Breast epithelium (tissue), 4 donors: ENCODE data around the gene PTPN3. TPM values are rescaled to one million over a fixed set of nuclear protein-coding genes. Genes with fewer than 3 reads are reported as not detected.
"Not testable (repeated sequence)": the region's sequence is repeated elsewhere in the genome, so short reads cannot be mapped to it uniquely, and the experiment has no call there.

ENCODE experiments used
- DNase-seq, 2 donors: peaks; one replicate each; pipeline ENCODE4 v3.0.0-alpha.2; 2019; ENCODE audit warnings: low spot score in 2 of 2
- H3K27ac ChIP-seq, 2 donors: fragments of 200-600 bp; sonication (generic) in 1 of 2; one replicate each; pipeline ENCODE4 v1.5.1; 2016 to 2019; ENCODE audit warnings: mild to moderate bottlenecking in 1 of 2
- H3K27me3 ChIP-seq, 2 donors: fragments of 200-600 bp; sonication (generic) in 1 of 2; one replicate each; pipeline versions ENCODE4 v1.5.1 to v1.6.0; 2017 to 2019; ENCODE audit warnings: control low read depth in 1 of 2, mild to moderate bottlenecking in 1 of 2
- H3K36me3 ChIP-seq: fragments of 200-600 bp; one replicate; pipeline ENCODE4 v1.5.1; 2019
- H3K4me1 ChIP-seq, 2 donors: fragments of 200-600 bp; sonication (generic); one replicate each; pipeline ENCODE4 v1.5.1; 2016 to 2019; ENCODE audit warnings: control low read depth in 1 of 2
- H3K4me3 ChIP-seq, 3 donors: fragments of 200-600 bp; sonication (generic); 1 replicate in 2 of 3; 2 replicates in 1 of 3; pipeline ENCODE4 v1.5.1; 2016 to 2019; ENCODE audit warnings: mild to moderate bottlenecking in 3 of 3, moderate library complexity in 2 of 3
- H3K9me3 ChIP-seq, 2 donors: fragments of 200-600 bp; sonication (generic) in 1 of 2; one replicate each; pipeline ENCODE4 v1.5.1; 2016 to 2019; ENCODE audit warnings: control low read depth in 1 of 2
- CTCF ChIP-seq, 3 donors: fragments of 450-650 bp; IDR thresholded peaks; one replicate each; pipeline ENCODE4 v1.5.1; 2016 to 2017; ENCODE audit warnings: antibody characterized with exemption in 3 of 3, mild to moderate bottlenecking in 3 of 3, moderate library complexity in 3 of 3
- POLR2A ChIP-seq: fragments of 450-650 bp; IDR thresholded peaks from one replicate; pipeline ENCODE4 v1.6.1; 2016; ENCODE audit warnings: antibody characterized with exemption, mild to moderate bottlenecking, moderate library complexity
- POLR2AphosphoS5 ChIP-seq, 3 donors: sonication (generic); formaldehyde crosslinking; IDR thresholded peaks; one replicate each; pipeline ENCODE4 v1.6.1; 2017; ENCODE audit warnings: antibody characterized with exemption in 3 of 3
- intact Hi-C: fragments of 100-400 bp; cut with DNase I; formaldehyde crosslinking; loops from one replicate; pipeline ENCODE4 v1.15.1; 2023; ENCODE audit warnings: low total_unique reads
- total RNA-seq, 3 donors: library from RNA; depleted of rRNA; stranded (reverse); fragments of >200 nt; gene quantifications; one replicate each; pipeline ENCODE4 v1.1.0, GENCODE V29; 2016

Gene PTPN3, protein sequence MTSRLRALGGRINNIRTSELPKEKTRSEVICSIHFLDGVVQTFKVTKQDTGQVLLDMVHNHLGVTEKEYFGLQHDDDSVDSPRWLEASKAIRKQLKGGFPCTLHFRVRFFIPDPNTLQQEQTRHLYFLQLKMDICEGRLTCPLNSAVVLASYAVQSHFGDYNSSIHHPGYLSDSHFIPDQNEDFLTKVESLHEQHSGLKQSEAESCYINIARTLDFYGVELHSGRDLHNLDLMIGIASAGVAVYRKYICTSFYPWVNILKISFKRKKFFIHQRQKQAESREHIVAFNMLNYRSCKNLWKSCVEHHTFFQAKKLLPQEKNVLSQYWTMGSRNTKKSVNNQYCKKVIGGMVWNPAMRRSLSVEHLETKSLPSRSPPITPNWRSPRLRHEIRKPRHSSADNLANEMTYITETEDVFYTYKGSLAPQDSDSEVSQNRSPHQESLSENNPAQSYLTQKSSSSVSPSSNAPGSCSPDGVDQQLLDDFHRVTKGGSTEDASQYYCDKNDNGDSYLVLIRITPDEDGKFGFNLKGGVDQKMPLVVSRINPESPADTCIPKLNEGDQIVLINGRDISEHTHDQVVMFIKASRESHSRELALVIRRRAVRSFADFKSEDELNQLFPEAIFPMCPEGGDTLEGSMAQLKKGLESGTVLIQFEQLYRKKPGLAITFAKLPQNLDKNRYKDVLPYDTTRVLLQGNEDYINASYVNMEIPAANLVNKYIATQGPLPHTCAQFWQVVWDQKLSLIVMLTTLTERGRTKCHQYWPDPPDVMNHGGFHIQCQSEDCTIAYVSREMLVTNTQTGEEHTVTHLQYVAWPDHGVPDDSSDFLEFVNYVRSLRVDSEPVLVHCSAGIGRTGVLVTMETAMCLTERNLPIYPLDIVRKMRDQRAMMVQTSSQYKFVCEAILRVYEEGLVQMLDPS
- 10 to 100 TPM in 2 of 3 donors, 1 to 10 TPM in 1; 4.2 to 21.2 (median 14.4) TPM for total RNA-seq

DNA sequence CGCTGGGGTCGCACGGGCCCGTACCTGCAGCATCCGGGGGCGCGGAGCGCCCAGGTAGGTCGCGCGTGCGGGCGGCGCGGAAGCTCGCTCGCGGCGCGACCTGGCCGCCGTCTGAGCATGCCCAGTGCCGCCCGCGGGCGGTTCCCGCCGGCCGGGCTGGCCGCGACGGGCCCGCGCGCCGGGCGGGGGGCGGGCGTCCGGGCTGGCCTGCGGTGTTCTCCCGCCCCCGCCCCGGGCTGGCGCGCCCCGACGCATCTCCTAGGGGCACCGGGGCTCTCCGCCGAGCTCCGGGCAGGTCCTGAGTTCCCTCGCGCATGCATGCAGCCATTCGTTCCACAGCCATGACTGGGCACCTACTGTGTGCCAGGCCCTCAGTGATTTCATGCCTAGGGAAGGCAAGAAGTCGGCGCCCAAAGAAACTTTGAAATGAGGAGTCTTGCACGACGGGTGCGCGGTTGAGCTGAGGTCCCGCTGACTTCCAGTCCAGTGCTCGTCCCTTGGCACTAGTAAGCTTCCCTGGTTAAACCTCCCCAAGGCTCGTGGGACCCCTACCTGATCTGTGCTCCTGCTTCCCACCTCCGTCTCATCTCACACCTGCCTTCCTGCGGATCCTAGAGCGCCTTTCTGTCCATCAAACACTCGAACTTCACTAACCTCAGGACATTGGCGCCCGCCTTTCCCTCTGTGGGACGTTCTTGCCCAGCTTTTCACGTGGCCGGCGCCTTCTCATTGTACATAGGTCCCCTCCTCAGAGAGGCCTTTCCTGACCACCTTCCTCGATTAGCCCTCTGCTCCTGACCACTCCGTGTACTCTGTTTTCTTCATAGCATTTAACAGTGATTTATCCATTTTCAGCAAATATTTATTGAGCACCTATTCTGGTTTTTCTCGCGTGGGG, at the start of gene PTPN3:
TSS of gene PTPN3 (minus strand) at position 113 of the 898 bp plus-strand sequence. CDS start 34,873 bp downstream, outside the sequence.
- H3K4me1 ChIP-seq: peaks cover 0 to 4% of the 10 kb centered on the region in 2 donors
- TF ChIP-seq CTCF (IDR thresholded peaks at IDR 0.05) (no peak), POLR2AphosphoS5 (IDR thresholded peaks at IDR 0.05) (no peak), POLR2A (no peak)
- H3K9me3 ChIP-seq: no peaks in the 10 kb centered on the region
- H3K36me3 ChIP-seq: no peaks in the 10 kb centered on the region
- intact Hi-C loops: no loop called here
- H3K27me3 ChIP-seq: no peaks in the 10 kb centered on the region
- peak within 1 kb of the TSS; percentile 66 to 86 for H3K27ac ChIP-seq
- peak within 1 kb of the TSS; percentile 37 to 69 (median 61) for H3K4me3 ChIP-seq
- DNase-seq: no peak

- intact Hi-C loops, DNase-seq, H3K36me3 ChIP-seq, H3K27me3 ChIP-seq, H3K4me1 ChIP-seq, H3K4me3 ChIP-seq, H3K27ac ChIP-seq, H3K9me3 ChIP-seq: not testable (repeated sequence)
These were observed 46.8 kb upstream of the PTPN3 start for GRCh38 chr9:109544954-109545353.

DNA sequence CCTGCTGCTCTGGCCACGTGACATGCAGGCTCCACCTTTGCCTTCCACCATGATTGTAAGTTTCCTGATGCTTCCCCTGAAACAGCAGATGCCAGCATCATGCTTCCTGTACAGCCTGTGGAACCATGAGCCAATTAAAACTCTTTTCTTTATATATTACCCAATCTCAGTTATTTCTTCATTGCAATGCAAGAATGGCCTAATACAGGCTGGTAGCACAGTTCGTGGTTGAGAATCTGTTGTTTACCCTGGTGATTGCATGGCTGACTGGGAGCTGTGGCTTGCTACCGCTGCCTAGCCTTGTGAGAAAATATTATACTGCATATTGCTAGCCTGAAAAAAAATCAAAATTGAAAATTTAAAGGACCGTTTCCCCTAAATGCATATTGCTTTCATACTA, 44.8 kb upstream of the PTPN3 start:
- Histone ChIP-seq H3K36me3 (no peaks in the 10 kb centered on the region), H3K4me3 (no peak overlapping the region), H3K27ac (no peak overlapping the region), H3K4me1 (no peaks in the 10 kb centered on the region), H3K27me3 (no peaks in the 10 kb centered on the region), H3K9me3 (peaks cover 3 to 9% of the 10 kb centered on the region in 2 donors)
- intact Hi-C loops: no loop called here
- TF ChIP-seq CTCF (IDR thresholded peaks at IDR 0.05) (no peak), POLR2A (no peak), POLR2AphosphoS5 (IDR thresholded peaks at IDR 0.05) (no peak)
- no peak for DNase-seq

DNA sequence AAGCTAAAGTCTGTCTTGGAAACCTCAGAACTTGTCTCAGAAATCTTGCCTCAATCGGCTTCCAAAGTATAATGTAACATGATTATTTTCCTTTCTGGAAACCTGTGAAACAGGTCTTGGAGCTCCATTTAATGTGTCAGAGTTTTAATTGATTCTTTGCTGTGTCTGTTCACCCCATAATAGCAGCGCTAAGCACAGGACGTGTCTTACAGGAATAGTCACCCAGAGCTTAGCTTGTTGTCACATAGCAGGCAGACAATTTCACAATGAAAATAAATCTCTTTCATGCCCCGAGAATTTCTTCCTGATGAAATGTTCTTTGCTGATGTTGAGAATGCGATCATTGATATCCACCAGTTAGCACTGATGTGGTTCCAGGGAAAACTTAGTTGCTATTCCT, 40.2 kb upstream of the PTPN3 start:
- H3K4me1 ChIP-seq: peaks cover 0 to 6% of the 10 kb centered on the region in 2 donors
- H3K4me3 ChIP-seq: no peak overlapping the region
- no peak for DNase-seq
- no peaks in the 10 kb centered on the region for H3K27me3 ChIP-seq
- H3K9me3 ChIP-seq: no peaks in the 10 kb centered on the region
- peak overlapping the region; percentile 65 to 69 for H3K27ac ChIP-seq
- intact Hi-C loops: no loop called here
- TF ChIP-seq CTCF (IDR thresholded peaks at IDR 0.05): no peak
- TF ChIP-seq POLR2A: no peak
- TF ChIP-seq POLR2AphosphoS5 (IDR thresholded peaks at IDR 0.05): no peak
- H3K36me3 ChIP-seq: no peaks in the 10 kb centered on the region

DNA sequence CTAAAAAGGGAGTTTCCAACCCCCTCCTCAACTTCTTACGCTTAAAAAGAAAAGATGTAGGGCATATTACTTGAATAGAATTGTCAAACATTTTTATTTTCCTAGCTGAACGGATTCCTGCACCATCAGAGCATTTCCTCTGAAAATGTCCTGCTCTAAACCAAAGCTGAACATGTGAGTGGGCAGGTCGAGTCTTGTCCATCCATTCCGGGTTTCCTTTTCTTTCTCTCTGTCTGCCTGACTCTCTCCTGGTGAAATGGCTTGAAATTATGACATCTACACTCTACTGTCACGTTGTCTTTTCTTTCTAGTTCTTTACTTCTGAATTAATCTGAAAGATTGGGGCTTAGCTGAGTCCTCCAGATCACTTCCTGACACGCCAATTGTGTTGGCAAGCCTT, 39.2 kb upstream of the PTPN3 start:
- Histone ChIP-seq H3K36me3 (no peaks in the 10 kb centered on the region), H3K4me1 (peaks cover 0 to 6% of the 10 kb centered on the region in 2 donors), H3K27me3 (no peaks in the 10 kb centered on the region), H3K9me3 (no peaks in the 10 kb centered on the region), H3K27ac (peak overlapping the region; percentile 65 to 69), H3K4me3 (no peak overlapping the region)
- peak in 1 of 2 donors; percentile 50 for DNase-seq
- no peak for TF ChIP-seq POLR2AphosphoS5 (IDR thresholded peaks at IDR 0.05)
- no peak for TF ChIP-seq POLR2A
- no peak for TF ChIP-seq CTCF (IDR thresholded peaks at IDR 0.05)
- intact Hi-C loops: no loop called here
